Nephron progenitor cell (in vitro differentiated cells): ENCODE data around the gene EEIG2.

Source experiments
- DNase-seq: peaks from one replicate; pipeline ENCODE4 v3.0.0; 2021
- H3K27ac Mint-ChIP-seq: 2 replicates; pipeline ENCODE4 v1.8.0; 2021; ENCODE audit warnings: mild to moderate bottlenecking, moderate library complexity, mixed read lengths
- H3K27me3 Mint-ChIP-seq: 2 replicates; pipeline ENCODE4 v1.8.0; 2021; ENCODE audit warnings: mild to moderate bottlenecking, low read depth, mixed read lengths; ENCODE audit not compliant: poor library complexity
- H3K36me3 Mint-ChIP-seq: 2 replicates; pipeline ENCODE4 v1.8.0; 2021; ENCODE audit warnings: low read depth, mixed read lengths
- H3K4me1 Mint-ChIP-seq: 2 replicates; pipeline ENCODE4 v1.8.0; 2021; ENCODE audit warnings: mixed read lengths
- H3K4me3 Mint-ChIP-seq: 2 replicates; pipeline ENCODE4 v1.8.0; 2021; ENCODE audit warnings: mild to moderate bottlenecking, moderate library complexity, mixed read lengths
- H3K9me3 Mint-ChIP-seq: 2 replicates; pipeline ENCODE4 v1.8.0; 2021; ENCODE audit warnings: mild to moderate bottlenecking, moderate library complexity, mixed read lengths
- CTCF ChIP-seq: fragments of 200-600 bp; sonication (generic); IDR thresholded peaks from 2 replicates; pipeline ENCODE4 v1.5.0; 2021; ENCODE audit warnings: antibody characterized with exemption

Gene EEIG2

DNA sequence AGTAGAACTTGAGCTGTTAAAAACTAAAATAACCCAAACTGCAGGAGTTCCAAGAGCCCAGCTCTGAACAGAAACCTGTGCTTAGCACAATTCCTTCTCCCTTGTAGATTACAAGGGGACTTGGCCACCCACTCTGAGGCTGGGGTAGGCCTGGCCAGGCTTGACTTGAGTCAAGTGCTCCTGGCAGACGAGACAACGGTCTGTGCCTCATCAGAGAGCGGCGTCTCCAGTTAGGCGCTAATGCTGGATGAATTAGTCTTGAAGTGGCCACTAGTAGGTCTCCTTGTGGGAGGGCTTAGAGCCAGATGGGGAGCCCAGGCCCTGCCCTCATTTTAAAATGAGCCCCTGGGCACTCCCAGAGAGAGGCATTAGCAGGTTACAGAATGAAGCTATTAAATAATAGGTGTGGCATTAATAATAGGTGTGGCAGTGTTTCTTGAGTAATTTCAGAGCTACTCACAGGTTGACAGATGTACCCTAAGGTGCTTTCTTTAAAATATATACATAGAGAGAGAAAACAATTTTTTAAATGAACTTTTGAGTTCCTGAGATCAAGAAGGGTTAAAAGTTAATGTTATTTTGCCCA is 1.1 kb downstream of the EEIG2 start:
- peaks cover 3% of the 10 kb centered on the region for H3K27me3 Mint-ChIP-seq
- H3K4me1 Mint-ChIP-seq: peaks cover 9% of the 10 kb centered on the region
- no peaks in the 10 kb centered on the region for H3K9me3 Mint-ChIP-seq
- peak; percentile 33 for DNase-seq
- no peak for TF ChIP-seq CTCF
- no peak overlapping the region for H3K27ac Mint-ChIP-seq
- H3K4me3 Mint-ChIP-seq: peak overlapping the region; percentile 97
- no peaks in the 10 kb centered on the region for H3K36me3 Mint-ChIP-seq

- H3K4me1 Mint-ChIP-seq: peaks cover 9% of the 10 kb centered on the region
- no peak overlapping the region for H3K4me3 Mint-ChIP-seq
- no peaks in the 10 kb centered on the region for H3K36me3 Mint-ChIP-seq
- H3K9me3 Mint-ChIP-seq: no peaks in the 10 kb centered on the region
- DNase-seq: peak; percentile 55
- TF ChIP-seq CTCF: peak; percentile 55
- peaks cover 3% of the 10 kb centered on the region for H3K27me3 Mint-ChIP-seq
- no peak overlapping the region for H3K27ac Mint-ChIP-seq
Measured at GRCh38 chr1:108561689-108562326, 1.9 kb downstream of the EEIG2 start.

GRCh38 chr1:108563808-108564207 is 3.9 kb downstream of the EEIG2 start:
- TF ChIP-seq CTCF: no peak
- Mint-ChIP-seq H3K27ac (no peak overlapping the region), H3K36me3 (no peaks in the 10 kb centered on the region), H3K4me1 (peaks cover 9% of the 10 kb centered on the region), H3K9me3 (no peaks in the 10 kb centered on the region), H3K4me3 (no peak overlapping the region), H3K27me3 (peaks cover 3% of the 10 kb centered on the region)
- DNase-seq: no peak

DNA sequence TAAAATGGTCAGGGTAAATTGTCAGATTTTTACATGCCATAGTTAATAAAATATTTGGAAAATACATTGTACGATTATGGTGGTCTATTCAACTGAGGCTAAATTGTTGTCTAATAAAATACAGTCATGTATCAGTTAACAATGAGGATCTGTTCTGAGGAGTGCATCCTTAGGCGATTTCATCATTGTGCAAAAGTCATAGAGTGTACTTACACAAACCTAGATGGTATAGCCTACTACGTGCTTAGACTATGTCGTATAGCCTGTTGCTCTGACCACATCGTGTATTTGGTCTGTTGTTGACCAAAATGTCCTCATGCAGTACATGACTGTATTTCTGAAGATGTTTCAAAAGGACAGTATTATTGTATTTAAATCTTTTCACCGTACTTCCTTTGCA is 5.2 kb downstream of the EEIG2 start:
- Mint-ChIP-seq H3K4me3 (no peak overlapping the region), H3K27me3 (no peaks in the 10 kb centered on the region), H3K36me3 (no peaks in the 10 kb centered on the region), H3K27ac (no peak overlapping the region), H3K4me1 (peaks cover 9% of the 10 kb centered on the region), H3K9me3 (no peaks in the 10 kb centered on the region)
- DNase-seq: no peak
- no peak for TF ChIP-seq CTCF

GRCh38 chr1:108565512-108565911 is 5.6 kb downstream of the EEIG2 start:
- no peak for TF ChIP-seq CTCF
- H3K4me1 Mint-ChIP-seq: peaks cover 8% of the 10 kb centered on the region

GRCh38 chr1:108568589-108568988 is 8.7 kb downstream of the EEIG2 start:
- no peaks in the 10 kb centered on the region for H3K27me3 Mint-ChIP-seq
- no peak overlapping the region for H3K27ac Mint-ChIP-seq
- no peak overlapping the region for H3K4me3 Mint-ChIP-seq
- no peaks in the 10 kb centered on the region for H3K9me3 Mint-ChIP-seq
- no peak for TF ChIP-seq CTCF
- no peak for DNase-seq
- H3K4me1 Mint-ChIP-seq: no peaks in the 10 kb centered on the region
- no peaks in the 10 kb centered on the region for H3K36me3 Mint-ChIP-seq

More at GRCh38 chr1:108565512-108565911, 5.6 kb downstream of the EEIG2 start:
- Mint-ChIP-seq H3K36me3 (no peaks in the 10 kb centered on the region), H3K4me3 (no peak overlapping the region), H3K27ac (no peak overlapping the region), H3K9me3 (no peaks in the 10 kb centered on the region), H3K27me3 (no peaks in the 10 kb centered on the region)
- DNase-seq: no peak
